Measurements from ENCODE around the gene KLK14. TPM values are rescaled to one million over a fixed set of nuclear protein-coding genes. Genes with fewer than 3 reads are reported as not detected.

The KLK14 gene
- total RNA-seq, 4 donors from 2014 or later, result 0.82 TPM; not detected in 3

- Histone ChIP-seq H3K27me3 (peaks cover 6% of the 10 kb centered on the region), H3K36me3 (peaks cover 0 to 3% (median 0%) of the 10 kb centered on the region in 4 donors), H3K27ac (peak within 1 kb of the TSS; percentile 56 to 81 (median 73)), H3K4me1 (peaks cover 10 to 17% (median 16%) of the 10 kb centered on the region in 4 donors), H3K4me3 (peak within 1 kb of the TSS; percentile 53 to 88 (median 76)), H3K9me3 (no peaks in the 10 kb centered on the region)
- intact Hi-C loops (cut with DNase I; ENCODE audit: low total_unique reads), result loop anchor here (10.0 kb wide), 1 partner anchor 487 kb away; no protein-coding TSS in a partner anchor
- in situ Hi-C loops (cut with MboI; ENCODE audit: low pct_ligation_motif_present in 1 of 4, low pct_unique_long_range_greater_than_20kb in 1 of 4, low sequenced_read_pairs in 3 of 4), result no loop called here
- WGBS, 2 donors (ENCODE audit: low coverage in 1 of 2), result 1% methylated on average over 43 of the region's 43 CpGs; no CpG with 5 or more reads in 1 of the 2 donors
- TF ChIP-seq EP300 (IDR thresholded peaks at IDR 0.05; ENCODE audit: low read depth), result no peak
- peak; percentile 53 for TF ChIP-seq POLR2A (IDR thresholded peaks at IDR 0.05)
- TF ChIP-seq CTCF (IDR thresholded peaks at IDR 0.05), result peak in 2 of 5 experiments; percentile 45 to 55
- peak; percentile 37 to 75 (median 48) for TF ChIP-seq POLR2AphosphoS5 (IDR thresholded peaks at IDR 0.05)
- DNase-seq, result peak; percentile 99
Observed at GRCh38 chr19:51108066-51108804, 25.5 kb upstream of the KLK14 start, which contains the start of gene CTU1. CTU1 (minus strand) TSS chr19:51108409; CDS start chr19:51104569, 3,840 bp downstream.

- no peak for TF ChIP-seq CTCF (IDR thresholded peaks at IDR 0.05)
- no peak for TF ChIP-seq POLR2AphosphoS5 (IDR thresholded peaks at IDR 0.05)
- no peak for TF ChIP-seq POLR2A (IDR thresholded peaks at IDR 0.05)
- no peak for TF ChIP-seq EP300 (IDR thresholded peaks at IDR 0.05; ENCODE audit: low read depth)
- Histone ChIP-seq H3K36me3 (peaks cover 0 to 8% (median 0%) of the 10 kb centered on the region in 4 donors), H3K4me3 (peak overlapping the region; percentile 53 to 88 (median 76)), H3K27ac (peak overlapping the region; percentile 56 to 81 (median 73)), H3K9me3 (no peaks in the 10 kb centered on the region), H3K4me1 (peaks cover 10 to 17% (median 16%) of the 10 kb centered on the region in 4 donors), H3K27me3 (peaks cover 6% of the 10 kb centered on the region)
- intact Hi-C loops (cut with DNase I; ENCODE audit: low total_unique reads), result loop anchor here (10.0 kb wide), 1 partner anchor 487 kb away; no protein-coding TSS in a partner anchor
- in situ Hi-C loops (cut with MboI; ENCODE audit: low pct_ligation_motif_present in 1 of 4, low pct_unique_long_range_greater_than_20kb in 1 of 4, low sequenced_read_pairs in 3 of 4), result no loop called here
- 21 to 77% methylated on average over 3 to 18 of the region's 18 CpGs for whole genome bisulfite sequencing, 2 donors (ENCODE audit: low coverage in 1 of 2)
- DNase-seq, result no peak
Observed at GRCh38 chr19:51107406-51108065, 24.8 kb upstream of the KLK14 start.

GRCh38 chr19:51103926-51104341 is 21.2 kb upstream of the KLK14 start:
- H3K4me1 ChIP-seq, result peaks cover 10 to 18% (median 16%) of the 10 kb centered on the region in 4 donors
- H3K4me3 ChIP-seq, result no peak overlapping the region
- intact Hi-C loops (cut with DNase I; ENCODE audit: low total_unique reads), result loop anchor here (10.0 kb wide), 1 partner anchor 491 kb away; no protein-coding TSS in a partner anchor
- no peak for DNase-seq
- no peaks in the 10 kb centered on the region for H3K27me3 ChIP-seq
- WGBS, 2 donors (ENCODE audit: low coverage in 1 of 2), result 87% methylated on average over 49 of the region's 49 CpGs; no CpG with 5 or more reads in 1 of the 2 donors
- H3K9me3 ChIP-seq, result no peaks in the 10 kb centered on the region
- TF ChIP-seq POLR2AphosphoS5 (IDR thresholded peaks at IDR 0.05) (no peak), POLR2A (IDR thresholded peaks at IDR 0.05) (no peak), CTCF (IDR thresholded peaks at IDR 0.05) (no peak), EP300 (IDR thresholded peaks at IDR 0.05; ENCODE audit: low read depth) (no peak)
- H3K36me3 ChIP-seq, result peaks cover 0 to 8% (median 0%) of the 10 kb centered on the region in 4 donors
- no peak overlapping the region for H3K27ac ChIP-seq
- in situ Hi-C loops (cut with MboI; ENCODE audit: low pct_ligation_motif_present in 1 of 4, low pct_unique_long_range_greater_than_20kb in 1 of 4, low sequenced_read_pairs in 3 of 4), result no loop called here

- H3K4me3 ChIP-seq, result no peak overlapping the region
- in situ Hi-C loops (cut with MboI; ENCODE audit: low pct_ligation_motif_present in 1 of 4, low pct_unique_long_range_greater_than_20kb in 1 of 4, low sequenced_read_pairs in 3 of 4), result no loop called here
- 86 to 92% methylated on average over 6 to 7 of the region's 7 CpGs for WGBS, 2 donors (ENCODE audit: low coverage in 1 of 2)
Observed at GRCh38 chr19:51102991-51103390, 20.3 kb upstream of the KLK14 start.

More at GRCh38 chr19:51102991-51103390, 20.3 kb upstream of the KLK14 start:
- DNase-seq, result no peak
- Histone ChIP-seq H3K27ac (no peak overlapping the region), H3K36me3 (peaks cover 0 to 8% (median 0%) of the 10 kb centered on the region in 4 donors), H3K27me3 (no peaks in the 10 kb centered on the region), H3K9me3 (no peaks in the 10 kb centered on the region), H3K4me1 (peaks cover 10 to 14% (median 12%) of the 10 kb centered on the region in 4 donors)
- TF ChIP-seq EP300 (IDR thresholded peaks at IDR 0.05; ENCODE audit: low read depth), result no peak
- no peak for TF ChIP-seq POLR2A (IDR thresholded peaks at IDR 0.05)
- no peak for TF ChIP-seq POLR2AphosphoS5 (IDR thresholded peaks at IDR 0.05)
- TF ChIP-seq CTCF (IDR thresholded peaks at IDR 0.05), result no peak
- intact Hi-C loops (cut with DNase I; ENCODE audit: low total_unique reads), result loop anchor here (10.0 kb wide), 1 partner anchor 492 kb away; no protein-coding TSS in a partner anchor
